HCT116 (cell line): ENCODE measurements around the gene SLC6A19. TPM values are rescaled to one million over a fixed set of nuclear protein-coding genes. Genes with fewer than 3 reads are reported as not detected.

ENCODE experiments used
- ATAC-seq: fragments of 200-7000 bp; cut with Tn5 transposase; 2 replicates; pipeline ENCODE4 v1.9.1; 2020; ENCODE audit warnings: mild to moderate bottlenecking, moderate library complexity
- BruUV-seq: library from RNA; stranded (reverse); fragments of 400-500 nt; replicated peaks from 2 replicates; lab custom pipeline; 2021; lab: Mats Ljungman, UMichigan
- CTCF ChIA-PET: fragments of 300-600 bp; sonication (Branson Sonifier 250); formaldehyde crosslinking; loops from one replicate; lab custom pipeline; 2021; ENCODE audit warnings: antibody characterized with exemption; lab: Charles Lee
- POLR2A ChIA-PET: fragments of 300-600, 350-600 bp; sonication (Branson Sonifier 250); formaldehyde crosslinking; loops from one replicate; lab custom pipeline; 2021; ENCODE audit warnings: antibody characterized with exemption; lab: Charles Lee
- RAD21 ChIA-PET, 2 experiments: fragments of 300-600 bp; sonication (Branson Sonifier 250); formaldehyde crosslinking; loops; one replicate each; lab custom pipeline; 2023; ENCODE audit warnings: low total read pairs in 2 of 2; ENCODE audit not compliant: uncharacterized antibody in 2 of 2, unreplicated experiment in 2 of 2, low non-redundant PET in 1 of 2; lab: Charles Lee
- DNase-seq: peaks from one replicate; pipeline ENCODE4 v3.0.0-alpha.2; 2010; ENCODE audit warnings: low read depth, low spot score
- H2AFZ ChIP-seq: fragments of 200-600 bp; shearing (Covaris generic), sonication (generic); 2 replicates; pipeline ENCODE4 v1.6.1; 2017; ENCODE audit warnings: low read depth, mixed run types, mixed read lengths, antibody characterized with exemption, low read length; ENCODE audit not compliant: poor library complexity, severe bottlenecking
- H3K27ac ChIP-seq: 2 replicates; pipeline ENCODE4 v1.5.1; 2012; ENCODE audit warnings: low read depth, low read length
- H3K27me3 ChIP-seq: fragments of 200-600 bp; sonication (generic); 2 replicates; pipeline ENCODE4 v1.6.1; 2016; ENCODE audit warnings: mixed run types, low read length, mixed read lengths; ENCODE audit not compliant: insufficient read depth
- H3K36me3 ChIP-seq, 2 experiments: fragments of 200-500 bp in 1 of 2; fragments of 200-600 bp in 1 of 2; sonication (Bioruptor generic) in 1 of 2; sonication (generic) in 1 of 2; 2 replicates each; pipeline versions ENCODE4 v1.5.1 to v1.6.1; 2014 to 2016; ENCODE audit warnings: low read length in 2 of 2, inconsistent platforms in 1 of 2, mixed read lengths in 1 of 2, mixed run types in 1 of 2; ENCODE audit not compliant: insufficient read depth in 2 of 2, control insufficient read depth in 1 of 2
- H3K4me1 ChIP-seq, 2 experiments: fragments of 200-600 bp in 1 of 2; sonication (generic) in 1 of 2; 2 replicates each; pipeline versions ENCODE4 v1.5.1 to v1.6.1; 2012 to 2017; ENCODE audit warnings: low read length in 2 of 2, inconsistent platforms in 1 of 2, mild to moderate bottlenecking in 1 of 2, mixed read lengths in 1 of 2, mixed run types in 1 of 2, moderate library complexity in 1 of 2; ENCODE audit not compliant: insufficient read depth in 2 of 2, control insufficient read depth in 1 of 2
- H3K4me2 ChIP-seq: fragments of 200-600 bp; sonication (generic); 2 replicates; pipeline ENCODE4 v1.6.1; 2017; ENCODE audit warnings: mixed run types, low read length, mixed read lengths
- H3K4me3 ChIP-seq, 2 experiments: fragments of 200-600 bp in 1 of 2; sonication (generic) in 1 of 2; replicated peaks in 1 of 2; 2 replicates each; pipeline ENCODE4 v1.5.1; 2011 to 2016; ENCODE audit warnings: low read length in 2 of 2, control low read depth in 1 of 2, low read depth in 1 of 2, mild to moderate bottlenecking in 1 of 2, mixed read lengths in 1 of 2, mixed run types in 1 of 2
- H3K79me2 ChIP-seq: fragments of 200-600 bp; sonication (generic); 2 replicates; pipeline ENCODE4 v1.6.1; 2017; ENCODE audit warnings: mild to moderate bottlenecking, mixed run types, low read length, moderate library complexity, mixed read lengths; ENCODE audit not compliant: insufficient read depth
- H3K9ac ChIP-seq: fragments of 200-600 bp; sonication (generic); 2 replicates; pipeline ENCODE4 v1.6.1; 2016; ENCODE audit warnings: low read length, mixed read lengths
- H3K9me2 ChIP-seq: fragments of 200-600 bp; sonication (generic), shearing (Covaris generic); 2 replicates; pipeline ENCODE4 v1.6.1; 2017; ENCODE audit warnings: mixed run types, mild to moderate bottlenecking, moderate library complexity; ENCODE audit not compliant: insufficient read depth
- H3K9me3 ChIP-seq, 2 experiments: fragments of 200-500 bp in 1 of 2; fragments of 200-600 bp in 1 of 2; sonication (Bioruptor generic) in 1 of 2; sonication (generic) in 1 of 2; 2 replicates each; pipeline ENCODE4 v1.6.1; 2014 to 2017; ENCODE audit warnings: low read length in 2 of 2, mixed read lengths in 2 of 2, inconsistent platforms in 1 of 2, low read depth in 1 of 2, mild to moderate bottlenecking in 1 of 2, mixed run types in 1 of 2, moderate library complexity in 1 of 2; ENCODE audit not compliant: control insufficient read depth in 1 of 2, insufficient read depth in 1 of 2
- H4K20me1 ChIP-seq: fragments of 200-600 bp; sonication (generic), shearing (Covaris generic); 2 replicates; pipeline ENCODE4 v1.6.1; 2017; ENCODE audit warnings: mixed run types, mild to moderate bottlenecking, moderate library complexity; ENCODE audit not compliant: insufficient read depth
- ATF3 ChIP-seq: IDR thresholded peaks from 2 replicates; pipeline ENCODE4 v1.6.1; 2012
- CBX3 ChIP-seq: IDR thresholded peaks from 2 replicates; pipeline ENCODE4 v1.6.1; 2012; ENCODE audit warnings: low read depth
- CEBPB ChIP-seq: IDR thresholded peaks from 2 replicates; pipeline ENCODE4 v1.6.1; 2012; ENCODE audit warnings: low read depth
- EGR1 ChIP-seq: IDR thresholded peaks from 2 replicates; pipeline ENCODE4 v1.6.1; 2012; ENCODE audit warnings: low read depth
- EZH2 ChIP-seq: fragments of 200-600 bp; sonication (generic); IDR thresholded peaks from 2 replicates; pipeline ENCODE4 v1.6.1; 2017; ENCODE audit warnings: antibody characterized with exemption, mixed run types
- EZH2phosphoT487 ChIP-seq: fragments of 200-600 bp; IDR thresholded peaks from 2 replicates; pipeline ENCODE4 v1.6.1; 2018; ENCODE audit warnings: antibody characterized with exemption, borderline replicate concordance
- POLR2A ChIP-seq: IDR thresholded peaks from 2 replicates; pipeline ENCODE4 v1.7.0; 2011; ENCODE audit warnings: borderline replicate concordance; ENCODE audit not compliant: insufficient read depth, insufficient read length; ENCODE audit errors: extremely low read depth
- POLR2AphosphoS5 ChIP-seq: IDR thresholded peaks from 2 replicates; pipeline ENCODE4 v1.6.1; 2011; ENCODE audit warnings: mild to moderate bottlenecking, low read depth, low read length, moderate library complexity
- REST ChIP-seq: IDR thresholded peaks from 2 replicates; pipeline ENCODE4 v1.6.1; 2012; ENCODE audit warnings: low read depth
- SIN3A ChIP-seq: IDR thresholded peaks from 2 replicates; pipeline ENCODE4 v1.6.1; 2012; ENCODE audit warnings: low read depth
- SP1 ChIP-seq: IDR thresholded peaks from 2 replicates; pipeline ENCODE4 v1.6.1; 2012; ENCODE audit warnings: low read depth
- SRF ChIP-seq: IDR thresholded peaks from 2 replicates; pipeline ENCODE4 v1.6.1; 2012; ENCODE audit warnings: low read depth
- TCF7L2 ChIP-seq: IDR thresholded peaks from 2 replicates; pipeline ENCODE4 v1.7.0; 2011; ENCODE audit warnings: borderline replicate concordance, inconsistent platforms; ENCODE audit not compliant: insufficient read depth, insufficient read length; ENCODE audit errors: extremely low read depth
- YY1 ChIP-seq: IDR thresholded peaks from 2 replicates; pipeline ENCODE4 v1.6.1; 2011; ENCODE audit warnings: low read length, low read depth, moderate library complexity, mild to moderate bottlenecking; ENCODE audit not compliant: insufficient replicate concordance; ENCODE audit errors: extremely low read depth
- ZFX ChIP-seq: fragments of 450-650 bp; IDR thresholded peaks from 2 replicates; pipeline ENCODE4 v1.6.1; 2017
- ZNF274 ChIP-seq: fragments of 200-500 bp; sonication (Bioruptor generic); IDR thresholded peaks from 2 replicates; pipeline ENCODE4 v1.6.1; 2014; ENCODE audit warnings: mild to moderate bottlenecking, low read depth, low read length, inconsistent platforms
- intact Hi-C: fragments of 100-400 bp; cut with micrococcal nuclease; formaldehyde crosslinking; loops from 2 replicates; pipeline ENCODE4 v1.10.0; 2022
- total RNA-seq: library from RNA; stranded (reverse); gene quantifications from one replicate; pipeline ENCODE4 v1.2.1, GENCODE V29; 2021; ENCODE audit not compliant: unreplicated experiment
- TF ChIP-seq, protein P1 (sequence below), 3 experiments: fragments of 200-600 bp in 1 of 3; sonication (generic) in 1 of 3; IDR thresholded peaks in 2 of 3; conservative IDR thresholded peaks in 1 of 3; 2 replicates each; pipeline ENCODE4 v1.5.1; 2012 to 2017; ENCODE audit warnings: low read depth in 2 of 3, low read length in 2 of 3, antibody characterized with exemption in 1 of 3, borderline replicate concordance in 1 of 3, control low read depth in 1 of 3, mild to moderate bottlenecking in 1 of 3, mixed read lengths in 1 of 3, mixed run types in 1 of 3, moderate library complexity in 1 of 3; ENCODE audit not compliant: insufficient read depth in 1 of 3
- TF ChIP-seq, protein P2 (sequence below): IDR thresholded peaks from 2 replicates; pipeline ENCODE4 v1.6.1; 2012

Gene SLC6A19
- total RNA-seq, 1 experiment from 2014 or later, result not detected

DNA sequence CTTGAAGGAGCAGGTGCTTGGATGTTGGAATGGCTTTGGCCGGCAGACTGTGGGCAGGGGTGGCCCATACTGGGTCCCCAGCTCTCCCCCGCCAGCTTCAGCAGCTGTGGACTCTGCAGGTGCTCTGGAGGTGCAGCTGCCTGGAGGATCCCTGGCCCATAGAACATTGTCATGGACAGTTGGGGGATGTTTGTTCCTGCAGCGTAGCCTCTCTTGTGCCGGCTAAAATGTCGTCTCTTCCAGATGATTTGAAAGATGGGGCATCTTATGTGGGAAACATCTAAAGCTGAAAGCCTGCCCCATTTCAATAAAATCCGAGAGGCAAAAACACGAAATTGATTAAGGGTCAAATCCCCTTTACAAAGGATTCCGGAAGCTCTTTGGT is 13.5 kb upstream of the SLC6A19 start (continued):
- TF ChIP-seq, protein P1, sequence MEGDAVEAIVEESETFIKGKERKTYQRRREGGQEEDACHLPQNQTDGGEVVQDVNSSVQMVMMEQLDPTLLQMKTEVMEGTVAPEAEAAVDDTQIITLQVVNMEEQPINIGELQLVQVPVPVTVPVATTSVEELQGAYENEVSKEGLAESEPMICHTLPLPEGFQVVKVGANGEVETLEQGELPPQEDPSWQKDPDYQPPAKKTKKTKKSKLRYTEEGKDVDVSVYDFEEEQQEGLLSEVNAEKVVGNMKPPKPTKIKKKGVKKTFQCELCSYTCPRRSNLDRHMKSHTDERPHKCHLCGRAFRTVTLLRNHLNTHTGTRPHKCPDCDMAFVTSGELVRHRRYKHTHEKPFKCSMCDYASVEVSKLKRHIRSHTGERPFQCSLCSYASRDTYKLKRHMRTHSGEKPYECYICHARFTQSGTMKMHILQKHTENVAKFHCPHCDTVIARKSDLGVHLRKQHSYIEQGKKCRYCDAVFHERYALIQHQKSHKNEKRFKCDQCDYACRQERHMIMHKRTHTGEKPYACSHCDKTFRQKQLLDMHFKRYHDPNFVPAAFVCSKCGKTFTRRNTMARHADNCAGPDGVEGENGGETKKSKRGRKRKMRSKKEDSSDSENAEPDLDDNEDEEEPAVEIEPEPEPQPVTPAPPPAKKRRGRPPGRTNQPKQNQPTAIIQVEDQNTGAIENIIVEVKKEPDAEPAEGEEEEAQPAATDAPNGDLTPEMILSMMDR (IDR thresholded peaks at IDR 0.05 in 2 of 3, conservative IDR thresholded peaks at IDR 0.05 in 1 of 3; ENCODE audit: borderline replicate concordance in 1 of 3, insufficient read depth in 1 of 3, low read depth in 2 of 3, low read length in 2 of 3), result no peak
- TF ChIP-seq SP1 (no peak), ZFX (no peak), SRF (no peak), YY1 (no peak)

GRCh38 chr5:1188464-1188863 is 12.9 kb upstream of the SLC6A19 start:
- Histone ChIP-seq H3K9ac (no peak overlapping the region), H3K36me3 (no peaks in the 10 kb centered on the region), H3K27me3 (no peaks in the 10 kb centered on the region), H3K4me2 (no peak overlapping the region), H3K9me2 (no peaks in the 10 kb centered on the region), H3K4me1 (no peaks in the 10 kb centered on the region), H3K79me2 (no peaks in the 10 kb centered on the region), H2AFZ (no peak overlapping the region), H3K9me3 (no peaks in the 10 kb centered on the region), H4K20me1 (no peaks in the 10 kb centered on the region), H3K27ac (no peak overlapping the region), H3K4me3 (no peak overlapping the region)
- intact Hi-C loops, result no loop called here
- ChIA-PET CTCF (no interaction called here), RAD21 (no interaction called here), POLR2A (no interaction called here)
- DNase-seq, result no peak
- no TSS peak for BruUV-seq
- no peak for ATAC-seq
- TF ChIP-seq CBX3 (no peak), SP1 (no peak), ATF3 (no peak), EZH2 (no peak), EZH2phosphoT487 (no peak), YY1 (no peak), ZNF274 (no peak), SRF (no peak), CEBPB (no peak), POLR2AphosphoS5 (no peak), POLR2A (no peak), TCF7L2 (no peak), REST (no peak), ZFX (no peak), EGR1 (no peak), SIN3A (no peak)
- TF ChIP-seq, protein P2, sequence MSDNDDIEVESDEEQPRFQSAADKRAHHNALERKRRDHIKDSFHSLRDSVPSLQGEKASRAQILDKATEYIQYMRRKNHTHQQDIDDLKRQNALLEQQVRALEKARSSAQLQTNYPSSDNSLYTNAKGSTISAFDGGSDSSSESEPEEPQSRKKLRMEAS, result no peak
